NCI-H187 (cell line): ENCODE measurements around the gene DLGAP4.
"Not testable (repeated sequence)": the region's sequence is repeated elsewhere in the genome, so short reads cannot be mapped to it uniquely, and the experiment has no call there.

ENCODE experiments used
- DNase-seq, 2 experiments: peaks; one replicate each; lab custom pipeline; 2025; lab: John Stamatoyannopoulos, UW

DLGAP4 gene

DNA sequence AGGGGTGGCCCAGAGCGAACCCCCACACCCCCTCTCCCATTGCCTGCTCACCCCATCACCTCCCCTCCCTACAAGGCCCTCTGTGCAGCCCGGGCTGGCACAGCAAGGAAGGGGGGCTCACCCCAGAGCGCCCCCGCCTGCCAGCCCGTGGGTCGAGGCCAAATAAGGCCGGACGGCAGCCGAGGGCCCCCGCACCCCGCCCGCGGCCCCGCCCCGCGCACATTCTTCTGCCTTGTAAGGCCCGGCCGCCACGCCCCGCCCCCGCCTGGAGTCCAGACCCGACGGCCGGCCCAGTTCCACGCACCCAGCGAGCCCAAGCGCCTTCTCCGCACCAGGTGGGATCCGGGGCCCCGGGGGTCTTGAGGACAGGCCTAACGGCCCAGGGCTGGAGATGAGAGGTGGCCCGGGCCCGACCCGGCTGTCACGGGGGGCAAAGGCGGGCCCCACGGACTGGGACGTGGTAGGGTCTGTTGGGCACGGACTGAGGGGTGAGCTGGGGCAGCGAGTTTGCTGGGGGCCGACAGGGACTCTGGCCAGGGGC is 235.2 kb downstream of the DLGAP4 start, which contains the start of gene MYL9:
MYL9 (plus strand) TSS at position 293 of the 541 bp plus-strand sequence. CDS start 3,366 bp downstream, outside the sequence.
- no peak for DNase-seq

DNA sequence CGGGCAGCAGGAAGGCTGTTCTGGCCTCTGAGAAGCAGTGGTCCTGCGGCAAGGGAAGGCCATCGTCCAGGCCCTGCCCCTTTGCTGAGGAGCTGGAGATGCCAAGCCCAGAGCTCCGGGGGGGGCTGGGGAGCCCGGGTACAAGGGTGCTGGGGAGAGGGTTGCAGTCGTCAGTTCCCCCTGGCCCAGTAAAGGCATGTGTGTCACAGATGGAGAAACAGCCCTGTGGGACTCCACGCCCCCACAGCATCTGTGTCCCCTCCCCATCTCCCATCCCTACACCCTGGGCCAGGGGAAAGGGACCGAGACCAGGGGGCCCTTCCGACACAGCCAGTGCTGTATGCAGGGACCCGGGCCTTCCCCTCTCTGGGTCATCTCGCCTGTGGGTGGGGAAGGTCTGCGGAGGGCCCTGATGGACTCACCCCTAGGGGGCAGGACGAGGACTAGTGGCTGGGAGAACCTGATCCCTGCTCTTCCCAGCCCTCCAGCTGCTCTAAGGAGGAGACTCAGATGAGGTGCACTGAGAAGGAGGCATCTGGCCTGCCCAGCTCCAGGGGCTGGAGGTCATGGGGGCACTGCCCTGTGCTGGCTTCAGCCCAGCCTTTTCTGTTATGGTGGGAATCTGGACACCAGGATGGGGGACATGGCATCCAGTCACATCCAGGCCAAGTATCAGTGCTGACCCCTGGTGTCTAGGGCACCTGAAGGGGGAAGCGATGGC is 235.8 kb downstream of the DLGAP4 start:
- no peak for DNase-seq

DNA sequence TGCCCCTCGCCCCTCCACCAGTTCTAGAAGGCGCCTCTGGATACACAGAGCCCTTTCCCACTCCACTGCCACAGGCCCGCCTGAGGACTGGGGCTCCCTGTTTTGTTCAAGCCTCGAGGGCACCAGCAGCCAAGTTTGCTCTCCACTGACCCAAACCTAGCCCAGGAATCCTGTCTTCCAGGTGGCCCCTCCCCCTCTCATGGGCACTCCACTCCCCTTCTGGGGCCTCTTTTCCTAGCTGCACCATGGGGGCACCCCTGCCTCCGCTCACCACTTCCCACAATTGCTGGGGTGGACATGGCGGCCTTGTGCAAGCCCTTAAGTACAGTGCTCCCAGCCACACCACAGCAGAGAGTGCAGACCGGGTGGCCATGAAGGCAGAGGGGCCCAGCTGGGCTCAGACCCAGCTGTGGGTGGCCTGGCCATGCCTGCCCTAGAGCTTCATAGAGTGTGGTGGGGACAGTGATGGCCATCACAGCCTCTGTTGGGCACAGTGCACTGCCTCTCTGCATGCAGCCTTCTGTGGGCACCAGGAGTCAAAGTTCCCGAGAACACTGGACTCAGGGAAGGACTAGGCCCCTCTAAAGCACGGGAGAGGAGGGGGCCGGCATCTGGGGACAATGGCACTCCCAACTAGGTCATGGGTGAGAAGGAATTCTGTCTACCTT is 236.5 kb downstream of the DLGAP4 start:
- DNase-seq: no peak

DNA sequence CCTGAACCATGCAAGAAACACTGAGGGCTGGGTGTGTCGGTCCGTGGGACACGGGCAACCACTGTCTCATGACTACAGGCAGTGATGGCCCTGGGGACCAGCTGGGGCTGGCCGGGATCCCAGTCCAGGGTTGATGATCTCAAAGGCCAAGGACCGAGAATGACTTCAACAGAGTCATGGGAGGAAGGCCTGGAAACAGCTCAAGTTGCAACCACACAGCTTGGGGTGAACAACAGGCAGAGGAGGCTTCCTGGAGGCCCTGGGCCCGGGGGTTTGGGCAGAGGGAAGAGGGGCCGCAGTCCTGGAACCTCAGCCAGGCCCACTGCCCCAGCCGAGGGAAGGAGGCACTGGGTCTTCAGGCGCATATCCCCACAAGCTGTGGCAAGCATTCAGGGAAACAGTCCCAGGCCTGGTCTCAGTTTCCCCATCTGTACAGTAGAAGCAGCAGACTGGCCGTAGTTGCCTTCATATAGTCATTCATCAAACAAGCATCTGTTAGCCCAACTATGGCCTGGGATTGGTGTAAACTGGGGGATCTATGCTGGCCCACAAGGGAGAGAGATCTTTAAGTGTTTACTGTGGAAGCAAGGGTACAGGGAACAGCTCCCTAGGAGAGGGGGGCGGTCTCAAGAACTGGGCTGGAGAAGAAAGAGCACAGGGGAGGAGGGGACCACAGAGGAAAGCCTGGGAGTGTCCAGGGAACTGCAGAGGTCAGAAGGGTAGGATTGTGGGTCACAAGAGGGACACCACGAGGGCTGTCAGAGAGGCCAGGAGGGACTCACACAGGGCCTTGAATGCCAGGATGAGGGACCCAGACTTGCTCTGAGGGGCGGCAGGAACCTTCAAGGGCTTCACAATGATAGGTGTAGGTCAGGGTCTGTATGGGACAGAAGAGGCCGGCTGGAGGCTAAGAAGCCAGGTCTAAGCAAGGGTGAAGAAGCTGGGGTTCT is 237.3 kb downstream of the DLGAP4 start:
- no peak for DNase-seq

DNA sequence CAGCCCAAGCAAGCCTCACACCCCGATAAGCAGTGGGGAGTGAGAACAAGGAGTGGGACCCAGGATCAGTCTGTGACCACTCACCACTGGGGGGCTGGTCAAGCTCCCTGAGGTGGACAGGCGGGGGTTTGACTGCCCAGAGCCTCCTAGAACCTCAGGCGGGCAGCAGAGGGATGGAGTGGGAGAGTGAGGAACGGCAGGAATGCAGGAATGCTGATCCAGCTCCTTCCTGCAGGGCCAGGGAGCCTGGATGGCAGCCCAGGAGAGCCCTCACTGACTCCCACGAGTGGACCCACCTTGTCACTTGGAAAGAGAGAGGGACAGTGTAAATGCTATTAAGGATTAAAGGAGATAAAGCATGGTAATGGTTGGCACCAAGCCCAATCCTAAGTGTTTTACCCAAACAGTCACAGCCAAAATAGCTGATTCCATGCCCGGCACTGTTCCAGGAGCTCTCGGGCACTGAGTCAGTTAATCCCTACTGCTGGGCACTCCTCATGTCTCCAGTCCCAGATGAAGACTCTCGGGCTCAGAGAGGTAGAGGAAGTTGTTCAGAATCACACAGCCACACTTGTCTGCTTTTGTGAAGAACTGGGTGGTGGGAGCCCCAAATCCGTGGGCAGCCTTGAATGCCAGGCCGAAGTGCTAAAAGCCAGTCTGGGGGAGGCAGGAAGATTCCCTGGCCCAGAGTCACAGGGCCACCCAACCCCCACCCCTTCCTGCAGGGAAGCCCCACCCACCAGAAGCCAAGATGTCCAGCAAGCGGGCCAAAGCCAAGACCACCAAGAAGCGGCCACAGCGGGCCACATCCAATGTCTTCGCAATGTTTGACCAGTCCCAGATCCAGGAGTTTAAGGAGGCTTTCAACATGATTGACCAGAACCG is 238.2 kb downstream of the DLGAP4 start:
- no peak for DNase-seq

DNA sequence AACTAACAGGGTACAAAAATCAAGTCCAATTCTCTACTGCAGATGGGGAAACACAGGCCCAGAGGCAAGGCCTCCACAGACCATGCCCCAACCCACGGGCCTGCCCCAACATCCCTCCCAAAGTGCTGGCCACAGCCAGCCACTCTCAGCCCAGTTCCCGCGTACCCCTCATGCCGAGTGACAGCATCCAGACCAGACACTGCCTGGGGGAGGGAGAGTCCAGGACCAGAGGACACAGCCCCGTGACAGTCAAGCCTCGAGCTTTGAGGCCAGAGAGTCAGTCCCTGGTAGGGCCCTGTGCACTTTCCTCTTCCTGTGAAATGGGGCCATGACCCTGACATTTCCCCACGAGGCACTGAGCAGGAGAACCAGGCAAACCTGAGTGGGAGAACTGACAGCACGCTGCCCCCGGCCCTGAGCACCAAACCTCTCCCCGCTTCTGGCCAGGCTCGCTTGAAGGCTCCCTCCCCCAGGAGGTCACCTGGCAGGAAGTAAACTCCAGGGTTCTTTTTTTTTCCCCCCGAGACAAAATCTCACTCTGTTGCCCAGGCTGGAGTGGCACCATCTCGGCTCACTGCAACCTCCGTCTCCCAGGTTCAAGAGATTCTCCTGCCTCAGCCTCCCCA is 240.1 kb downstream of the DLGAP4 start:
- no peak for DNase-seq

DNA sequence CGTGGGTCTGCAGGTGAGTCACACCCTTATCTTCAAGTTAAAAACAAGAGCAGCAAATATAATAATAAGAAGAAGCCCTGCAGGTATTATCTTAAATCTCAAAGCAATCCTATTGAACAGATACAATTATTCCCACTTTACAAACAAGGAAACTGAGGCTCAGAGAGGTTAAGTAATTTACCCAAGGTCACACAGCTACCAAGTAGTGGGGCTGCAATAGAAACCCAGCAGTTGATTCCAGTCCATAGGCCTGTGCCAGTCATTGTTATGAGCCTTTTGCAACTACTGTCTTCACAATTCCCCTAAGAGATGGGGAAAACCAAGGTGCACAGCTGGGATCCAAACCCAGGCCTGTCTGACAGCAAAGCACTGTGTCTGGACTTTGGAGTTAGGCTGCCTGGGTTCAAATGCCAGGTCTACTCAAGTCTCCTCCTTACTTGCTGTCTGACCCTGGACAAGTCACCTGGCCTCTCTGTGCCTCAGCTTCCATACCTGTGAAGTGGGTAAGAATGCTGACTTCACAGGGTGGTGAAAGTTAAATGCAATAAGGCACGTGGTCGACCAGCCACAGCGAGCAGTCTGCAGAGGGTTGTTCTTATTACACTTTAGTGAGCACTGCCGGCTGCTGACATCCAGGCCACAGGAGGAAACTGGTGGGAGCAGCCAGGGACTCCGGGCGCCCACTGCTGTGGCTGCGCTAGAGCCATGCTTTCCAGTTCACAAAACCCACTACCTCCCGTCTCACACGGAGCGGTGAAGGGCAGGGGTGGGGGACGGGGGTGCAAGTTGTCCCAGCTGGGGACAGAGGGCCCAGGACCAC is 241.3 kb downstream of the DLGAP4 start:
- no peak for DNase-seq

DNA sequence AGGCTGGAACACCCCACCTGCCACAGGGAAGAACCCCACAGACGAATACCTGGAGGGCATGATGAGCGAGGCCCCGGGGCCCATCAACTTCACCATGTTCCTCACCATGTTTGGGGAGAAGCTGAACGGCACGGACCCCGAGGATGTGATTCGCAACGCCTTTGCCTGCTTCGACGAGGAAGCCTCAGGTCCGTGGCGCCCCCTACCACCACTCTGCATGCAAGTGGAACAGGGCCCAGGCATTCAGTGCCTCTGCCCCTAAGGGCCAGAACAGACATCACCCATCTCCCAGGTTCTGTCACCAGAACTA is 241.8 kb downstream of the DLGAP4 start:
- no peak for DNase-seq

DNA sequence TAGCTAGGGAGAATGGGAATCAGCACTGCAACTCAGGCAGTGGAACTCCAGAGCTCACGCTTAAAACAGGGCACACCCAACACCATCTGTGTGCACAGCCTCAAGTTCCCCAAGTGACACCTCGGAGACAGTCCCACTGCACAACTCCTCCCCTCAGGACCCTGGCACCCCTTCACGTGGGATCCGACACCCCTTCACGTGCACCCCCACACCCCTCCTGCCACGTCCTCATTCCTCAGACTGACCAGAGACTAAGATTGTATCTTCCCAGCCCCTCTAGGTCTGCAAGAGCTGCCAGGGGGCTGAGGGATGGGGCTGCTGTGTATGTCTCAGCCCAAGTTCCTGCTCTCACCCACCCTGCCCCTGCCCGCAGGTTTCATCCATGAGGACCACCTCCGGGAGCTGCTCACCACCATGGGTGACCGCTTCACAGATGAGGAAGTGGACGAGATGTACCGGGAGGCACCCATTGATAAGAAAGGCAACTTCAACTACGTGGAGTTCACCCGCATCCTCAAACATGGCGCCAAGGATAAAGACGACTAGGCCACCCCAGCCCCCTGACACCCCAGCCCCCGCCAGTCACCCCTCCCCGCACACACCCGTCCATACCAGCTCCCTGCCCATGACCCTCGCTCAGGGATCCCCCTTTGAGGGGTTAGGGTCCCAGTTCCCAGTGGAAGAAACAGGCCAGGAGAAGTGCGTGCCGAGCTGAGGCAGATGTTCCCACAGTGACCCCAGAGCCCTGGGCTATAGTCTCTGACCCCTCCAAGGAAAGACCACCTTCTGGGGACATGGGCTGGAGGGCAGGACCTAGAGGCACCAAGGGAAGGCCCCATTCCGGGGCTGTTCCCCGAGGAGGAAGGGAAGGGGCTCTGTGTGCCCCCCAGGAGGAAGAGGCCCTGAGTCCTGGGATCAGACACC is 242.8 kb downstream of the DLGAP4 start:
- no peak for DNase-seq

DNA sequence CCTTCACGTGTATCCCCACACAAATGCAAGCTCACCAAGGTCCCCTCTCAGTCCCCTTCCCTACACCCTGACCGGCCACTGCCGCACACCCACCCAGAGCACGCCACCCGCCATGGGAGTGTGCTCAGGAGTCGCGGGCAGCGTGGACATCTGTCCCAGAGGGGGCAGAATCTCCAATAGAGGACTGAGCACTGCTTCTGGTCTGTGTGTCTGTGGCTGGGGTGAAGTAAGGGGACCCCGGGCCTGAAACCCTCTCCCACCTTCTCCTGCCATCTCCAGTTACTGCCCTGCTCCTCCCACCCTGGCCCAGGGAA is 243.4 kb downstream of the DLGAP4 start:
- DNase-seq: no peak

DNA sequence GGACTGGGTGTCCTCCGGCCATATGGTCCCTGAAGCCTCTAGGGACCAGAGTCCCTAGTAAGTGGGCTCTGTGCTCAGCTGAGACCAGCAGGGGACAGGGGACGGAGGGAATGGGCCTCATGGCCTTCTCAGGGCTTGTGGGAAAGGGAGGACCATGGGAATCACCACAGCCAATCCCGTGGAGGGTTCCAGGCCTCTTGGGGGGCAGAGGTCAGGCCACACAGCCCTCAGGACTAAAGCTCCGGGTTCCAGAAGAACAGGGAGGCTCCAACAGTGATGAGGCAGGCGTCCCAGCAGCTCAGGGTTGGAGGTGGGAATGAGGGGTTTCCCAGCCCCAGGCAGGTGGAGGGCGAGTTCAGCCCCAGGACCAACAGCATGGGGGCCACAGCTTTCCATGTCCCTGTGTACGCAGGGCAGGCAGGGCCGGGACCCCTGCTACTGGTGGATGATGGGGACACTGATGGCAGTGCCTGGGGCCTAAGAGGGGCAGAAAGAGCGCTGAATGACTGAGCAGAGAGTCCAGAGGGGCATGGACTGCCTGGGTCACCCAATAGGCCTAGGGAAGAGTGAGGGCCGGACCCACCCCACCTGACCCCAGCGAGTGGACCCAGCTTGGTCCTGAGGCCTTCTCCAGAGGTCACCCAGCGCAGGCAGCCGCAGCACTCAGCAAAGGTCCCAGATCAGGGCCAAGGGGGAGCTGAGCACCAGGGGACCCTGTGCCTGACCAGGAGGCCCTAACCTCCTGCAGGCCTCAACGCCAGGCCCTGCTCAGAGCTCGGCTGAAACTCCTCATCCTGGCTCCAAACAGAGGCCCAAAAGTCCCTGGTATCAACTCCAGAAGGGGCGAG is 244.0 kb downstream of the DLGAP4 start:
- no peak for DNase-seq

DNA sequence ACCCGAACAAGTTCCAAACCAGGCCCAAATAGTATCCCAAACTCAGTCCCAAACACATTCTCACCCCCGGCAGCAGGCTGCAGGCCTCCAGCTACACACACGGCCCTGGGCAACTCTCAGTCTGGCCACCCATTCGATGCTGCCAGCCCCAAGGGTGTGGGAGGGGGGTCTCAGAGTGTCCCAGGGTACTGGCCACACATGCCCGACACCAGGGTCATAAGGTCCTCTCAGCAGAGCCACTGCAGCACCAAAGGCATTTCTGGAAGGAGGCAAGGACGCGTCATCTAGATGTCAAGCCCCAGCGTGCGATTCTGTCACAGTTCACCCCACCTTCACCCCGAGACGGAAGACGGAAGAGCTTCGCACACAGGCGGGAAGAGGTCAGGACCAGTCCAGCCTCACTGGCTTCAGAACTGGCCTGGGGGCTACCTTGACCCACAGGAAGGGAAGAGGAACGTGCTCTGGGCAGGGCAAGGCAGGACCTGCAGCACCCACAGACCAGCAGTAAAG is 244.7 kb downstream of the DLGAP4 start:
- DNase-seq: no peak

DNA sequence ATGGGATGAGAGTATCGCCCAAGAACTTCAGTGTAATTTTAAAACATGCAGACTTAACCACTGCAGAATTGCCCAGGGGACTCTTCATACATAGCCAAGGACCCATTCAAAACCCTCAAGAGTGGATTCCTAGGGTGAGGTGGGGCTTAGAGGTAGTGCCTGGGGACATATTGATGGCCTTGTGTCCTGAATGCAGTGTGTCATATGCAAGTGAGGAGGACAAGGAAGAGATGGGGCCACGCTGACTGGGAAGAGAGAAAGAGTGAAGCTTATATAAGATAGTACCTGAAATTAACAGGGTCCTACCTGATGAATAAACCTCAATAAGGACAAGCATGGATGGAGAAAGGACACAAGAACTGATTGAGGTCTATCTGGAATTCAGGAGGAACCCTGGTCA is 249.1 kb downstream of the DLGAP4 start:
- no peak for DNase-seq

DNA sequence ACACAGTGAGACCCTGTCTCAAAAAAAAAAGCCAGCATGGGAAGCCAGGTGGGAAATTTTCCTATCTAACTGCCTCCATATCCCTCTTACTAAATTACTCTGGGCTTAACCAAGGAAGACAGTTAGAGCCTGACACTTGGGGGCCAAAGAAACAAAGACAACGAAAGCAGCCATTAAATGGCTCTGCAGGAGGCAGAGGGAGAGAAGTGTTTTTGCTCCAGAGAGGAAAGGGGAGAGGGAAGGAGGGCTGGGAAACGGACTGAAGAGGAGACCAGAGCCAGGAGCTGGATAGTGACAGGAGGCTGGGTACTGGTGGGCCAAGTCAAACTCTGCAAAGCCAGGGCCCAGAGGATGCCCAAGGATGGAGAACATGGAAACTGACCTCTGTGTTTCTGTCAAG is 256.6 kb downstream of the DLGAP4 start:
- DNase-seq: no peak

DNA sequence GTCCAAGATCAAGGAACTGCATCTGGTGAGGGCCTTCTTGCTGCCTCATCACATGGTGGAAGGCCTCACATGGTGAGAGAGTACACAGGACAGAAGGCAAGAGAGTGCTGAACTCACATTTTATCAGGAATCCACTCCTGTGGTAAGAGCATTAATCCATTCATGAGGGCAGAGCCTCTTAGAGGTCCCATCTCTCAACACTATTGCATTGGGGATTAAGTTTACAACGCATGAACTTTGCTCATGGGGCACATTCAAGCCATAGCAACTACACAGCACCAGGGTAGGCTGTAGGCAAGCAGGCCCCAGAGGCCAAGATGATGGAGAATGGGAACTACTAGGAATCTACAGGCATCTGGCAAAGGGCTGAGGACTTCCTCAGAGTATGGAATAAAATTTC is 257.2 kb downstream of the DLGAP4 start:
- no peak for DNase-seq

DNA sequence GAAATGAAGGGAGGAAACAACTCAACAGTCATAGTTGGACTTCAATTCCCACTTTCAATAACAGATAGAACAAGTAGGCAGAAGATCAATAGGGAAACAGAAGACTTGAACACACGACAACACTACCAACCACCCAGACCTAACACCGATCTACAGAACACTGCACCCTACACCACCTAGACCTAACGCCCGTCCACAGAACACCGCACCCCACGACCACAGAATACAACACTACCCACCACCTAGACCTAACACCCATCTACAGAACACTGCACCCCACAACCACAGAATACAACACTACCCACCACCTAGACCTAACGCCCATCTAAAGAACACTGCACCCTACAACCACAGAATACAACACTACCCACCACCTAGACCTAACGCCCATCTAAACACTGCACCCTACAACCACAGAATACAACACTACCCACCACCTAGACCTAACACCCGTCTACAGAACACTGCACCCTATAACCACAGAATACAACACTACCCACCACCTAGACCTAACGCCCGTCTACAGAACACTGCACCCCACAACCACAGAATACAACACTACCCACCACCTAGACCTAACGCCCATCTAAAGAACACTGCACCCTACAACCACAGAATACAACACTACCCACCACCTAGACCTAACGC is 258.1 kb downstream of the DLGAP4 start:
- not testable (repeated sequence) for DNase-seq

DNA sequence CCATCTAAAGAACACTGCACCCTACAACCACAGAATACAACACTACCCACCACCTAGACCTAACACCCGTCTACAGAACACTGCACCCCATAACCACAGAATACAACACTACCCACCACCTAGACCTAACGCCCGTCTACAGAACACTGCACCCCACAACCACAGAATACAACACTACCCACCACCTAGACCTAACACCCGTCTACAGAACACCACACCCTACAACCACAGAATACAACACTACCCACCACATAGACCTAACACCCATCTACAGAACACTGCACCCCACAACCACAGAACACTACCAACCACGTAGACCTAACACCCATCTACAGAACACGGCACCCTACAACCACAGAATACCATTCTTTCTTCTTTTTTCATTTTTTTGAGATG is 258.6 kb downstream of the DLGAP4 start:
- not testable (repeated sequence) for DNase-seq
